Activated naive CD4-positive, alpha-beta T cell treated with anti-CD3 and anti-CD28 coated beads, Interleukin-2, amount 50 U/mL, for 24 hours (primary cell): Measurements from ENCODE around the gene MRTFA.
"Not testable (repeated sequence)": the region's sequence is repeated elsewhere in the genome, so short reads cannot be mapped to it uniquely, and the experiment has no call there.

Experiments used
- H3K27ac Mint-ChIP-seq: one replicate; pipeline ENCODE4 v1.8.0; 2021; ENCODE audit warnings: mild to moderate bottlenecking, mixed read lengths
- H3K27me3 Mint-ChIP-seq: one replicate; pipeline ENCODE4 v1.8.0; 2021; ENCODE audit warnings: mixed read lengths
- H3K36me3 Mint-ChIP-seq: one replicate; pipeline ENCODE4 v1.8.0; 2021; ENCODE audit warnings: mixed read lengths
- H3K4me1 Mint-ChIP-seq: one replicate; pipeline ENCODE4 v1.8.0; 2021; ENCODE audit warnings: mixed read lengths
- H3K4me3 Mint-ChIP-seq: one replicate; pipeline ENCODE4 v1.8.0; 2021; ENCODE audit warnings: mild to moderate bottlenecking, mixed read lengths
- H3K9me3 Mint-ChIP-seq: one replicate; pipeline ENCODE4 v1.8.0; 2021; ENCODE audit warnings: mixed read lengths

Gene MRTFA

GRCh38 chr22:40621309-40622151 is 15.0 kb downstream of the MRTFA start:
- peaks cover 4% of the 10 kb centered on the region for H3K9me3 Mint-ChIP-seq
- peaks cover 36% of the 10 kb centered on the region for H3K4me1 Mint-ChIP-seq
- no peak overlapping the region for H3K27ac Mint-ChIP-seq
- no peaks in the 10 kb centered on the region for H3K27me3 Mint-ChIP-seq
- H3K36me3 Mint-ChIP-seq: peaks cover 20% of the 10 kb centered on the region
- no peak overlapping the region for H3K4me3 Mint-ChIP-seq

- peaks cover 4% of the 10 kb centered on the region for H3K9me3 Mint-ChIP-seq
- peaks cover 38% of the 10 kb centered on the region for H3K4me1 Mint-ChIP-seq
- H3K36me3 Mint-ChIP-seq: peaks cover 25% of the 10 kb centered on the region
- H3K27ac Mint-ChIP-seq: peak overlapping the region; percentile 52
- H3K4me3 Mint-ChIP-seq: no peak overlapping the region
- H3K27me3 Mint-ChIP-seq: no peaks in the 10 kb centered on the region
These were observed 16.0 kb downstream of the MRTFA start for GRCh38 chr22:40620464-40621046.

GRCh38 chr22:40618400-40618799 is 18.1 kb downstream of the MRTFA start:
- Mint-ChIP-seq H3K27me3 (no peaks in the 10 kb centered on the region), H3K27ac (no peak overlapping the region), H3K4me1 (peaks cover 38% of the 10 kb centered on the region), H3K4me3 (no peak overlapping the region), H3K9me3 (peaks cover 4% of the 10 kb centered on the region), H3K36me3 (peaks cover 25% of the 10 kb centered on the region)

GRCh38 chr22:40616578-40616977 is 19.9 kb downstream of the MRTFA start:
- no peak overlapping the region for H3K27ac Mint-ChIP-seq
- H3K4me1 Mint-ChIP-seq: peaks cover 56% of the 10 kb centered on the region
- H3K36me3 Mint-ChIP-seq: peaks cover 16% of the 10 kb centered on the region
- peaks cover 4% of the 10 kb centered on the region for H3K9me3 Mint-ChIP-seq
- no peaks in the 10 kb centered on the region for H3K27me3 Mint-ChIP-seq
- H3K4me3 Mint-ChIP-seq: no peak overlapping the region

GRCh38 chr22:40613067-40613466 is 23.5 kb downstream of the MRTFA start:
- Mint-ChIP-seq H3K4me1 (peaks cover 54% of the 10 kb centered on the region), H3K27ac (no peak overlapping the region)

GRCh38 chr22:40612291-40612751 is 24.2 kb downstream of the MRTFA start:
- Mint-ChIP-seq H3K4me3 (no peak overlapping the region), H3K27ac (no peak overlapping the region), H3K9me3 (no peaks in the 10 kb centered on the region), H3K27me3 (no peaks in the 10 kb centered on the region), H3K36me3 (peaks cover 7% of the 10 kb centered on the region), H3K4me1 (peaks cover 55% of the 10 kb centered on the region)

More at GRCh38 chr22:40613067-40613466, 23.5 kb downstream of the MRTFA start:
- Mint-ChIP-seq H3K4me3 (no peak overlapping the region), H3K36me3 (peaks cover 9% of the 10 kb centered on the region), H3K27me3 (no peaks in the 10 kb centered on the region), H3K9me3 (no peaks in the 10 kb centered on the region)

- H3K4me1 Mint-ChIP-seq: peaks cover 62% of the 10 kb centered on the region
- H3K36me3 Mint-ChIP-seq: peaks cover 7% of the 10 kb centered on the region
- H3K4me3 Mint-ChIP-seq: no peak overlapping the region
- no peaks in the 10 kb centered on the region for H3K9me3 Mint-ChIP-seq
- H3K27me3 Mint-ChIP-seq: no peaks in the 10 kb centered on the region
- no peak overlapping the region for H3K27ac Mint-ChIP-seq
These were observed 24.9 kb downstream of the MRTFA start for GRCh38 chr22:40611606-40612005.

GRCh38 chr22:40610329-40610850 is 26.1 kb downstream of the MRTFA start:
- Mint-ChIP-seq H3K4me1 (peaks cover 67% of the 10 kb centered on the region), H3K27me3 (no peaks in the 10 kb centered on the region), H3K36me3 (peaks cover 3% of the 10 kb centered on the region), H3K9me3 (no peaks in the 10 kb centered on the region), H3K27ac (peak overlapping the region; percentile 46), H3K4me3 (no peak overlapping the region)

- Mint-ChIP-seq H3K36me3 (peaks cover 3% of the 10 kb centered on the region), H3K4me3 (no peak overlapping the region), H3K9me3 (no peaks in the 10 kb centered on the region), H3K27ac (no peak overlapping the region), H3K4me1 (peaks cover 68% of the 10 kb centered on the region), H3K27me3 (no peaks in the 10 kb centered on the region)
These were observed 27.3 kb downstream of the MRTFA start for GRCh38 chr22:40609216-40609615.

- no peak overlapping the region for H3K27ac Mint-ChIP-seq
- H3K4me3 Mint-ChIP-seq: no peak overlapping the region
- H3K36me3 Mint-ChIP-seq: peaks cover 3% of the 10 kb centered on the region
- no peaks in the 10 kb centered on the region for H3K9me3 Mint-ChIP-seq
- peaks cover 68% of the 10 kb centered on the region for H3K4me1 Mint-ChIP-seq
- H3K27me3 Mint-ChIP-seq: no peaks in the 10 kb centered on the region
These were observed 29.0 kb downstream of the MRTFA start for GRCh38 chr22:40607506-40607905.

- Mint-ChIP-seq H3K36me3 (peaks cover 3% of the 10 kb centered on the region), H3K4me1 (peaks cover 63% of the 10 kb centered on the region), H3K27me3 (no peaks in the 10 kb centered on the region), H3K27ac (peak overlapping the region; percentile 5), H3K9me3 (no peaks in the 10 kb centered on the region), H3K4me3 (no peak overlapping the region)
These were observed 30.2 kb downstream of the MRTFA start for GRCh38 chr22:40606306-40606705.

GRCh38 chr22:40605761-40606160 is 30.8 kb downstream of the MRTFA start:
- no peak overlapping the region for H3K27ac Mint-ChIP-seq

GRCh38 chr22:40603088-40603605 is 33.4 kb downstream of the MRTFA start:
- H3K9me3 Mint-ChIP-seq: no peaks in the 10 kb centered on the region
- peaks cover 2% of the 10 kb centered on the region for H3K36me3 Mint-ChIP-seq
- no peaks in the 10 kb centered on the region for H3K27me3 Mint-ChIP-seq
- H3K27ac Mint-ChIP-seq: peak overlapping the region; percentile 1
- H3K4me3 Mint-ChIP-seq: no peak overlapping the region
- peaks cover 69% of the 10 kb centered on the region for H3K4me1 Mint-ChIP-seq

More at GRCh38 chr22:40605761-40606160, 30.8 kb downstream of the MRTFA start:
- Mint-ChIP-seq H3K36me3 (peaks cover 3% of the 10 kb centered on the region), H3K4me3 (no peak overlapping the region), H3K27me3 (no peaks in the 10 kb centered on the region), H3K9me3 (no peaks in the 10 kb centered on the region), H3K4me1 (peaks cover 68% of the 10 kb centered on the region)

- Mint-ChIP-seq H3K4me1 (peaks cover 71% of the 10 kb centered on the region), H3K9me3 (no peaks in the 10 kb centered on the region), H3K4me3 (no peak overlapping the region), H3K36me3 (peaks cover 2% of the 10 kb centered on the region), H3K27ac (no peak overlapping the region), H3K27me3 (no peaks in the 10 kb centered on the region)
These were observed 34.3 kb downstream of the MRTFA start for GRCh38 chr22:40602231-40602630.

GRCh38 chr22:40599731-40600130 is 36.8 kb downstream of the MRTFA start:
- Mint-ChIP-seq H3K9me3 (no peaks in the 10 kb centered on the region), H3K27ac (no peak overlapping the region), H3K4me3 (no peak overlapping the region), H3K4me1 (peaks cover 67% of the 10 kb centered on the region), H3K36me3 (no peaks in the 10 kb centered on the region), H3K27me3 (no peaks in the 10 kb centered on the region)

- H3K4me3 Mint-ChIP-seq, H3K9me3 Mint-ChIP-seq, H3K27ac Mint-ChIP-seq, H3K27me3 Mint-ChIP-seq, H3K36me3 Mint-ChIP-seq: not testable (repeated sequence)
- H3K4me1 Mint-ChIP-seq: peaks cover 75% of the 10 kb centered on the region
These were observed 37.8 kb downstream of the MRTFA start for GRCh38 chr22:40598712-40599111.
